ENCODE measurements around the gene PXK. TPM values are rescaled to one million over a fixed set of nuclear protein-coding genes. Genes with fewer than 3 reads are reported as not detected.

Gene PXK
- total RNA-seq, 1 donor from 2014 or later, result 5.4 TPM

GRCh38 chr3:58441514-58442450, 109.1 kb downstream of the PXK start:
- Mint-ChIP-seq H3K36me3 (ENCODE audit: low read depth) (no peaks in the 10 kb centered on the region), H3K27ac (ENCODE audit: unreplicated experiment) (no peak overlapping the region), H3K27me3 (ENCODE audit: low read depth) (peaks cover 4% of the 10 kb centered on the region), H3K4me3 (no peak overlapping the region), H3K9me3 (peaks cover 3% of the 10 kb centered on the region), H3K4me1 (no peaks in the 10 kb centered on the region)
- DNase-seq (ENCODE audit: low read depth, low spot score), result no peak
- no peak for TF ChIP-seq CTCF (conservative IDR thresholded peaks at IDR 0.05)

GRCh38 chr3:58452176-58452575, 119.5 kb downstream of the PXK start:
- peaks cover 14% of the 10 kb centered on the region for H3K36me3 Mint-ChIP-seq (ENCODE audit: low read depth)
- peaks cover 6% of the 10 kb centered on the region for H3K4me1 Mint-ChIP-seq
- peak overlapping the region; percentile 9 for H3K4me3 Mint-ChIP-seq
- no peak for DNase-seq (ENCODE audit: low read depth, low spot score)
- H3K9me3 Mint-ChIP-seq, result peaks cover 24% of the 10 kb centered on the region
- no peak overlapping the region for H3K27ac Mint-ChIP-seq (ENCODE audit: unreplicated experiment)
- no peak for TF ChIP-seq CTCF (conservative IDR thresholded peaks at IDR 0.05)
- no peaks in the 10 kb centered on the region for H3K27me3 Mint-ChIP-seq (ENCODE audit: low read depth)

GRCh38 chr3:58459160-58459559, 126.5 kb downstream of the PXK start:
- H3K27ac Mint-ChIP-seq (ENCODE audit: unreplicated experiment), result no peak overlapping the region
- H3K27me3 Mint-ChIP-seq (ENCODE audit: low read depth), result no peaks in the 10 kb centered on the region
- H3K9me3 Mint-ChIP-seq, result peaks cover 9% of the 10 kb centered on the region
- DNase-seq (ENCODE audit: low read depth, low spot score), result no peak
- no peak overlapping the region for H3K4me3 Mint-ChIP-seq
- H3K36me3 Mint-ChIP-seq (ENCODE audit: low read depth), result peaks cover 7% of the 10 kb centered on the region
- H3K4me1 Mint-ChIP-seq, result peaks cover 6% of the 10 kb centered on the region
- no peak for TF ChIP-seq CTCF (conservative IDR thresholded peaks at IDR 0.05)

GRCh38 chr3:58462829-58463180, 130.1 kb downstream of the PXK start:
- Mint-ChIP-seq H3K36me3 (ENCODE audit: low read depth) (no peaks in the 10 kb centered on the region), H3K27me3 (ENCODE audit: low read depth) (no peaks in the 10 kb centered on the region), H3K9me3 (no peaks in the 10 kb centered on the region), H3K4me1 (peaks cover 6% of the 10 kb centered on the region), H3K4me3 (no peak overlapping the region), H3K27ac (ENCODE audit: unreplicated experiment) (no peak overlapping the region)
- DNase-seq (ENCODE audit: low read depth, low spot score), result no peak
- TF ChIP-seq CTCF (conservative IDR thresholded peaks at IDR 0.05), result no peak

- H3K9me3 Mint-ChIP-seq, result no peaks in the 10 kb centered on the region
- no peak overlapping the region for H3K27ac Mint-ChIP-seq (ENCODE audit: unreplicated experiment)
- peak; percentile 83 for TF ChIP-seq CTCF (conservative IDR thresholded peaks at IDR 0.05)
- no peaks in the 10 kb centered on the region for H3K27me3 Mint-ChIP-seq (ENCODE audit: low read depth)
- peaks cover 6% of the 10 kb centered on the region for H3K4me1 Mint-ChIP-seq
- peak; percentile 60 for DNase-seq (ENCODE audit: low read depth, low spot score)
- no peaks in the 10 kb centered on the region for H3K36me3 Mint-ChIP-seq (ENCODE audit: low read depth)
- no peak overlapping the region for H3K4me3 Mint-ChIP-seq
These were observed 130.7 kb downstream of the PXK start for GRCh38 chr3:58463181-58463941.
